SU-DHL-6 (cell line): ENCODE measurements around the gene NFKBIZ.

Source experiments
- H2AFZ ChIP-seq: fragments of 200-600 bp; sonication (generic); 2 replicates; pipeline ENCODE4 v1.6.1; 2014; ENCODE audit warnings: low read depth, mild to moderate bottlenecking, moderate library complexity, mixed read lengths, antibody characterized with exemption, low read length; ENCODE audit not compliant: severe bottlenecking
- H3F3A ChIP-seq: fragments of 200-600 bp; shearing (Covaris generic); 2 replicates; pipeline ENCODE4 v1.6.0; 2016; ENCODE audit warnings: antibody characterized with exemption, mild to moderate bottlenecking; ENCODE audit not compliant: insufficient read depth
- H3K27ac ChIP-seq: fragments of 200-600 bp; sonication (generic); 2 replicates; pipeline ENCODE4 v1.5.1; 2016; ENCODE audit warnings: low read depth, mild to moderate bottlenecking, low read length, moderate library complexity, mixed read lengths
- H3K27me3 ChIP-seq: fragments of 200-600 bp; sonication (generic), shearing (Covaris generic); 2 replicates; pipeline ENCODE4 v1.6.0; 2014; ENCODE audit warnings: mild to moderate bottlenecking, low read length
- H3K36me3 ChIP-seq: fragments of 200-600 bp; sonication (generic); 2 replicates; pipeline ENCODE4 v1.6.1; 2014; ENCODE audit warnings: mild to moderate bottlenecking, low read length, mixed read lengths
- H3K4me2 ChIP-seq: fragments of 300-600, 200-600 bp; shearing (Covaris generic), sonication (generic); 2 replicates; pipeline ENCODE4 v1.6.0; 2014; ENCODE audit warnings: low read length, low read depth, mild to moderate bottlenecking; ENCODE audit not compliant: poor library complexity, severe bottlenecking
- H3K4me3 ChIP-seq: fragments of 200-600 bp; sonication (generic); 2 replicates; pipeline ENCODE4 v1.5.1; 2014; ENCODE audit warnings: antibody characterized with exemption, low read length, mild to moderate bottlenecking, mixed read lengths; ENCODE audit not compliant: insufficient read depth, poor library complexity, severe bottlenecking
- H3K79me2 ChIP-seq: fragments of 200-600 bp; sonication (generic); 2 replicates; pipeline ENCODE4 v1.6.1; 2014; ENCODE audit warnings: mild to moderate bottlenecking, low read length, moderate library complexity; ENCODE audit not compliant: insufficient read depth
- H3K9ac ChIP-seq: fragments of 200-600 bp; sonication (generic); 2 replicates; pipeline ENCODE4 v1.7.0; 2014; ENCODE audit warnings: mild to moderate bottlenecking, low read length
- H3K9me2 ChIP-seq: fragments of 200-600 bp; sonication (generic); replicated peaks from 2 replicates; pipeline ENCODE4 v1.6.1; 2014; ENCODE audit warnings: low read length; ENCODE audit not compliant: insufficient read depth
- H3K9me3 ChIP-seq: fragments of 200-600 bp; sonication (generic); 2 replicates; pipeline ENCODE4 v1.6.1; 2014; ENCODE audit warnings: low read length, mixed read lengths; ENCODE audit not compliant: insufficient read depth
- H4K20me1 ChIP-seq: fragments of 200-600 bp; sonication (generic); 2 replicates; pipeline ENCODE4 v1.6.1; 2014; ENCODE audit warnings: low read depth, mild to moderate bottlenecking, antibody characterized with exemption, low read length, moderate library complexity, mixed read lengths
- EZH2phosphoT487 ChIP-seq: fragments of 200-600 bp; sonication (generic), shearing (Covaris generic); conservative IDR thresholded peaks from 2 replicates; pipeline ENCODE4 v1.6.1; 2018; ENCODE audit warnings: mild to moderate bottlenecking, antibody characterized with exemption, low read length, moderate library complexity, mixed read lengths
- TF ChIP-seq, protein P1 (sequence below): fragments of 200-600 bp; sonication (generic); IDR thresholded peaks from one replicate; pipeline ENCODE4 v1.5.1; 2017; ENCODE audit warnings: antibody characterized with exemption, mild to moderate bottlenecking, low read length, moderate library complexity; ENCODE audit not compliant: insufficient read depth, poor library complexity, severe bottlenecking

NFKBIZ gene

DNA sequence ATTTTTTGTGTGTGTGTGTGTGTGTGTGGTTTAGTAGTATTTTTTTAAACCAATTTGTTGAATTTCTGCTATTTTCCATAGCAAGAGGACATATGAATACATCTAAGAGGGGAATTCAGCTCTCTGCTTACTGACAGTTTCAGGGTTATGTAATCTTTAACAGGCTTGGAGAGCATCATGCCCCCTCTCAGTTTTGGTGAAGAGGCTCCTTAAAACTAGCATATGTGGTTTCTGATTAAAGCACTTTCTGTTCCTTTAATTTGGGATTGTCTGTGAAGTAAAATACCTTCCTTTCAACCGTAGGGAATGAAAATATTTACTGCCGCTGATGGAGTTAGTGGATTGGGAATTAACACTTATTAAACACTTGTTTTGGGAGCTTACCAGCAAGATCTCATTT lies 19.4 kb upstream of the NFKBIZ start:
- Histone ChIP-seq H3K9me2 (no peaks in the 10 kb centered on the region), H3K4me3 (peak overlapping the region; percentile 80), H3K27me3 (no peaks in the 10 kb centered on the region), H3K27ac (peak overlapping the region; percentile 90), H3K36me3 (peaks cover 8% of the 10 kb centered on the region; the same call in 1 of the 2 replicates), H3K79me2 (peaks cover 67% of the 10 kb centered on the region), H3F3A (peaks cover 49% of the 10 kb centered on the region), H3K4me2 (peak overlapping the region; percentile 94), H2AFZ (no peak overlapping the region), H4K20me1 (no peaks in the 10 kb centered on the region), H3K9ac (peak overlapping the region; percentile 72), H3K9me3 (no peaks in the 10 kb centered on the region)
- no peak for TF ChIP-seq EZH2phosphoT487

DNA sequence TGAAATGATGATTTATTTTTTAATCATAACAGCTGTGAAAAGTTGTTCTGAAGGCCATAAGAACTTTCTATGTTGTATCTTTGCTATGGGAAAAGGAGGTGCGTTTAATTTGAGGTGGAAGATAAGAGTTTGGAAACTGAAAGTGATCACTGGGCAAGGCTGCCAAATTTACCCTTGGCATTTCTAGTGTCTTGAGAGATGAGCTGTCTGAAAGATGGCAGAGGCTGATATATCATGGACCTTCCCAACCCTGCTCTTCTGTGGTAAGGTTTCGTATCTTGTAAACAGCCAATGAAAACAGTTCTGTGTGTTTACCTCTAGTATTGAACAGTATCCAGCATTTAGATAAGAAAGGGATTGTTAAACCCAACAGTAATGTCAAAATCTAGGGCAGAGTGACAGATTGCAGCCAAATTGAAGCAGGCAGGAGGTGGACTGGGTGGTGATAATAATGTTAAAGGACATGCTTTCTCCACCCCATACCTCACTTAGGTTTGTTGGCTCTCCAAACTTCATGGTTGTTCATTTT lies 15.8 kb upstream of the NFKBIZ start:
- Histone ChIP-seq H3K9me2 (no peaks in the 10 kb centered on the region), H2AFZ (no peak overlapping the region), H3K9me3 (no peaks in the 10 kb centered on the region), H3K36me3 (peaks cover 20% of the 10 kb centered on the region; the same call in 1 of the 2 replicates), H3K4me2 (peak overlapping the region; percentile 16), H3K79me2 (peaks cover 99% of the 10 kb centered on the region), H3F3A (peaks cover 13% of the 10 kb centered on the region), H4K20me1 (no peaks in the 10 kb centered on the region), H3K27ac (no peak overlapping the region), H3K27me3 (no peaks in the 10 kb centered on the region), H3K4me3 (no peak overlapping the region), H3K9ac (no peak overlapping the region)
- TF ChIP-seq, protein P1, sequence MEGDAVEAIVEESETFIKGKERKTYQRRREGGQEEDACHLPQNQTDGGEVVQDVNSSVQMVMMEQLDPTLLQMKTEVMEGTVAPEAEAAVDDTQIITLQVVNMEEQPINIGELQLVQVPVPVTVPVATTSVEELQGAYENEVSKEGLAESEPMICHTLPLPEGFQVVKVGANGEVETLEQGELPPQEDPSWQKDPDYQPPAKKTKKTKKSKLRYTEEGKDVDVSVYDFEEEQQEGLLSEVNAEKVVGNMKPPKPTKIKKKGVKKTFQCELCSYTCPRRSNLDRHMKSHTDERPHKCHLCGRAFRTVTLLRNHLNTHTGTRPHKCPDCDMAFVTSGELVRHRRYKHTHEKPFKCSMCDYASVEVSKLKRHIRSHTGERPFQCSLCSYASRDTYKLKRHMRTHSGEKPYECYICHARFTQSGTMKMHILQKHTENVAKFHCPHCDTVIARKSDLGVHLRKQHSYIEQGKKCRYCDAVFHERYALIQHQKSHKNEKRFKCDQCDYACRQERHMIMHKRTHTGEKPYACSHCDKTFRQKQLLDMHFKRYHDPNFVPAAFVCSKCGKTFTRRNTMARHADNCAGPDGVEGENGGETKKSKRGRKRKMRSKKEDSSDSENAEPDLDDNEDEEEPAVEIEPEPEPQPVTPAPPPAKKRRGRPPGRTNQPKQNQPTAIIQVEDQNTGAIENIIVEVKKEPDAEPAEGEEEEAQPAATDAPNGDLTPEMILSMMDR, result no peak

DNA sequence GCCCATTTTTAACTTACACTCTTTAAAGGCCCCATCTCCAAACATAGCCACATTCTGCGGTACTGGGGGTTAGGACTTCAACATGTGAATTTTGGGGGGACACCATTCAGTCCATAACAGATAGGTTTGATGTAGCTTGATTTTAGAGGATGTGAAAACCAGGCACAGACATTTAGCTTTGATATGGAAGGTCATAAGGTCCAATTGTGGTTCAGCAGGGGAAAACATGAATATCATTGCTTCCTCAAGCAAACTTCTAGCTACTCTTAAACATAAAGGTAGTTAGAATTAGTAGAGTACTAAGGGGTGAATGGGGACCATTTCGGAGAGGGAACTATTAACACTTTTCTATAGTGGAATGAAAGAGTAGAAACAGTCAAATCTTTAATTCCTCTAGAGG lies 13.6 kb upstream of the NFKBIZ start:
- Histone ChIP-seq H3K36me3 (peaks cover 15% of the 10 kb centered on the region), H3K4me3 (no peak overlapping the region), H3K79me2 (peaks cover 99% of the 10 kb centered on the region), H3K4me2 (peak overlapping the region; percentile 2), H3K9me2 (no peaks in the 10 kb centered on the region), H3K9me3 (no peaks in the 10 kb centered on the region), H4K20me1 (no peaks in the 10 kb centered on the region), H3K27ac (no peak overlapping the region), H3F3A (peaks cover 4% of the 10 kb centered on the region; the same call in 1 of the 2 replicates), H3K9ac (no peak overlapping the region), H3K27me3 (no peaks in the 10 kb centered on the region), H2AFZ (no peak overlapping the region)
- TF ChIP-seq EZH2phosphoT487, result no peak
- TF ChIP-seq, protein P1, result no peak

DNA sequence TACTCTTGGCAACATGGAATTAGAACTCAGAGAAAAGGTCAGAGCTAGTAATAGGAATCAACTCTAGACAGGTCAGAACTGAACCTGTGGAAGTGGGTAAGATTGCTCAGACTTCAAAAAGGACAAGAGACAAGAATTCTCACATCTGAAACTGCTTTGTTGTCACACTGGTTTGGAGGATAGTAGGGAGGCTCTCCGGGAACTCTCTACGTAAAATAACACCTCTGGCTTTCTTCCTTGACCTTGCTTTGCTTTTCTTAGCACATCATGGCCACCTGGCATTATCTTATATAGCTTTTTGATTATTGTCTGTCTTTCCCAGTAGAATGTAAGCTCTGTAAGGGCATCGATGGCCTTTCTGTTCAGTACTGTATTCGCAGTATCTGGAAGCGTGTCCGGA lies 13.2 kb upstream of the NFKBIZ start:
- H3K27me3 ChIP-seq, result no peaks in the 10 kb centered on the region
- H3K36me3 ChIP-seq, result peaks cover 20% of the 10 kb centered on the region
- no peak overlapping the region for H3K4me3 ChIP-seq
- peaks cover 99% of the 10 kb centered on the region for H3K79me2 ChIP-seq
- H2AFZ ChIP-seq, result no peak overlapping the region
- no peaks in the 10 kb centered on the region for H3K9me2 ChIP-seq
- H3K27ac ChIP-seq, result no peak overlapping the region
- no peak overlapping the region for H3K9ac ChIP-seq
- no peaks in the 10 kb centered on the region for H4K20me1 ChIP-seq
- H3K9me3 ChIP-seq, result no peaks in the 10 kb centered on the region
- H3F3A ChIP-seq, result peaks cover 4% of the 10 kb centered on the region; the same call in 1 of the 2 replicates
- peak overlapping the region; percentile 20 for H3K4me2 ChIP-seq
- TF ChIP-seq EZH2phosphoT487, result no peak
- TF ChIP-seq, protein P1, result no peak
